OCI-LY1 (cell line): Measurements from ENCODE around the gene PALMD.

ENCODE experiments used
- EZH2 ChIP-seq: fragments of 200-600 bp; sonication (generic), shearing (Covaris generic); IDR thresholded peaks from 2 replicates; pipeline ENCODE4 v1.8.0; 2017; ENCODE audit warnings: borderline replicate concordance, mixed run types, mild to moderate bottlenecking, antibody characterized with exemption, low read length, moderate library complexity, mixed read lengths
- TF ChIP-seq, protein P1 (sequence below): fragments of 200-600 bp; sonication (generic), shearing (Covaris generic); IDR thresholded peaks from 2 replicates; pipeline ENCODE4 v1.5.1; 2017; ENCODE audit warnings: mild to moderate bottlenecking, antibody characterized with exemption, low read length, moderate library complexity, mixed read lengths

- no peak for TF ChIP-seq EZH2
- TF ChIP-seq, protein P1, sequence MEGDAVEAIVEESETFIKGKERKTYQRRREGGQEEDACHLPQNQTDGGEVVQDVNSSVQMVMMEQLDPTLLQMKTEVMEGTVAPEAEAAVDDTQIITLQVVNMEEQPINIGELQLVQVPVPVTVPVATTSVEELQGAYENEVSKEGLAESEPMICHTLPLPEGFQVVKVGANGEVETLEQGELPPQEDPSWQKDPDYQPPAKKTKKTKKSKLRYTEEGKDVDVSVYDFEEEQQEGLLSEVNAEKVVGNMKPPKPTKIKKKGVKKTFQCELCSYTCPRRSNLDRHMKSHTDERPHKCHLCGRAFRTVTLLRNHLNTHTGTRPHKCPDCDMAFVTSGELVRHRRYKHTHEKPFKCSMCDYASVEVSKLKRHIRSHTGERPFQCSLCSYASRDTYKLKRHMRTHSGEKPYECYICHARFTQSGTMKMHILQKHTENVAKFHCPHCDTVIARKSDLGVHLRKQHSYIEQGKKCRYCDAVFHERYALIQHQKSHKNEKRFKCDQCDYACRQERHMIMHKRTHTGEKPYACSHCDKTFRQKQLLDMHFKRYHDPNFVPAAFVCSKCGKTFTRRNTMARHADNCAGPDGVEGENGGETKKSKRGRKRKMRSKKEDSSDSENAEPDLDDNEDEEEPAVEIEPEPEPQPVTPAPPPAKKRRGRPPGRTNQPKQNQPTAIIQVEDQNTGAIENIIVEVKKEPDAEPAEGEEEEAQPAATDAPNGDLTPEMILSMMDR = no peak
These were observed 93.0 kb downstream of the PALMD start for GRCh38 chr1:99738858-99739465.
